ENCODE data around the gene PLA2G4B. TPM values are rescaled to one million over a fixed set of nuclear protein-coding genes. Genes with fewer than 3 reads are reported as not detected.

Gene PLA2G4B
- 5.5 to 11.0 TPM (median 7.9 TPM) in 3 replicates for total RNA-seq (2021)
- percentile 63 among the genes with signal in this experiment for Bru-seq, nascent RNA
- long read RNA-seq, experiment 1, result 0 reads
- long read RNA-seq, experiment 2, result 0 reads
- long read RNA-seq, experiment 3, result 0 reads

- no peak for ATAC-seq
These were observed at the start of gene PLA2G4B for GRCh38 chr15:41838400-41838897. PLA2G4B (plus strand) TSS chr15:41838847; CDS start chr15:41838914, 67 bp downstream.

More at GRCh38 chr15:41838400-41838897, at the start of gene PLA2G4B:
- H3K4me3 Mint-ChIP-seq, result no peak within 1 kb of the TSS
- no peaks in the 10 kb centered on the region for H3K27me3 Mint-ChIP-seq (ENCODE audit: low read depth)
- no peak for DNase-seq (ENCODE audit: low spot score)
- H3K4me1 Mint-ChIP-seq, result no peaks in the 10 kb centered on the region
- TF ChIP-seq SMAD4 (CRISPR knock-in tag; IDR thresholded peaks at IDR 0.05), result no peak
- TF ChIP-seq USF1 (CRISPR knock-in tag; IDR thresholded peaks at IDR 0.05), result no peak
- no peak for TF ChIP-seq CDX4 (CRISPR knock-in tag; IDR thresholded peaks at IDR 0.05; ENCODE audit: borderline replicate concordance)
- TF ChIP-seq ZNF423 (CRISPR knock-in tag; IDR thresholded peaks at IDR 0.05), result no peak
- no peak for TF ChIP-seq PRDM15 (CRISPR knock-in tag; IDR thresholded peaks at IDR 0.05)
- no peak for TF ChIP-seq ZNF416 (CRISPR knock-in tag; IDR thresholded peaks at IDR 0.05)
- no peak for TF ChIP-seq AR (CRISPR knock-in tag; IDR thresholded peaks at IDR 0.05)
- TF ChIP-seq MYBL2 (CRISPR knock-in tag; IDR thresholded peaks at IDR 0.05), result no peak
- no peak for TF ChIP-seq E2F5 (CRISPR knock-in tag; IDR thresholded peaks at IDR 0.05)
- no peak for TF ChIP-seq MLX (CRISPR knock-in tag; IDR thresholded peaks at IDR 0.05)
- TF ChIP-seq NR2C2 (CRISPR knock-in tag; IDR thresholded peaks at IDR 0.05), result no peak
- no peak for TF ChIP-seq USF2 (CRISPR knock-in tag; IDR thresholded peaks at IDR 0.05)
- no peak for TF ChIP-seq ATF3 (CRISPR knock-in tag; conservative IDR thresholded peaks at IDR 0.05)
- peaks cover 5% of the 10 kb centered on the region; the same call in 1 of the 2 replicates for H3K36me3 Mint-ChIP-seq
- ChIA-PET POLR2A (no interaction called here), CTCF (interaction anchor here (1.1 to 1.5 kb wide), 2 partner anchors 64 to 66 kb away, joined by 3 to 5 read pairs; partner anchors contain the start of gene MAPKBP1)
- no peak within 1 kb of the TSS for H3K27ac Mint-ChIP-seq
- no peaks in the 10 kb centered on the region for H3K9me3 Mint-ChIP-seq
